Activated CD4-positive, alpha-beta T cell treated with anti-CD3 and anti-CD28 coated beads, Interleukin-2, amount 10 ng/mL, durations not matched to agents 24 days and 14 days (primary cell): Measurements from ENCODE around the gene GAPVD1. TPM values are rescaled to one million over a fixed set of nuclear protein-coding genes. Genes with fewer than 3 reads are reported as not detected.
"Not testable (repeated sequence)": the region's sequence is repeated elsewhere in the genome, so short reads cannot be mapped to it uniquely, and the experiment has no call there.

Experiments used
- DNase-seq: peaks from one replicate; pipeline ENCODE4 v3.0.0; 2022
- H3K27ac Mint-ChIP-seq: one replicate; pipeline ENCODE4 v1.8.0; 2022; ENCODE audit warnings: mild to moderate bottlenecking, mixed read lengths
- H3K27me3 Mint-ChIP-seq: one replicate; pipeline ENCODE4 v1.8.0; 2022; ENCODE audit warnings: mixed read lengths
- H3K36me3 Mint-ChIP-seq: one replicate; pipeline ENCODE4 v1.8.0; 2022; ENCODE audit warnings: low read depth, mild to moderate bottlenecking, mixed read lengths
- H3K4me1 Mint-ChIP-seq: one replicate; pipeline ENCODE4 v1.8.0; 2021; ENCODE audit warnings: mixed read lengths
- H3K4me3 Mint-ChIP-seq: one replicate; pipeline ENCODE4 v1.8.0; 2022; ENCODE audit warnings: mild to moderate bottlenecking, moderate library complexity, mixed read lengths
- H3K9me3 Mint-ChIP-seq: one replicate; pipeline ENCODE4 v1.8.0; 2021; ENCODE audit warnings: mixed read lengths
- intact Hi-C: fragments of 100-400 bp; cut with micrococcal nuclease; formaldehyde crosslinking; loops from one replicate; pipeline ENCODE4 v1.15.1; 2023
- total RNA-seq: library from RNA; stranded (reverse); gene quantifications from 2 replicates; pipeline ENCODE4 v1.2.3, GENCODE V29; 2022

GAPVD1 gene
- total RNA-seq, result 50.3 and 56.6 TPM in 2 replicates

GRCh38 chr9:125261501-125262293 is at the start of gene GAPVD1:
GAPVD1 (plus strand) TSS chr9:125261826; CDS start chr9:125298922, 37,096 bp downstream.
- Mint-ChIP-seq H3K27ac (peak within 1 kb of the TSS; percentile 94), H3K27me3 (peaks cover 3% of the 10 kb centered on the region), H3K4me1 (peaks cover 31% of the 10 kb centered on the region), H3K36me3 (peaks cover 19% of the 10 kb centered on the region), H3K4me3 (peak within 1 kb of the TSS; percentile 97), H3K9me3 (no peaks in the 10 kb centered on the region)
- intact Hi-C loops, result loop anchor here (1.0 to 2.0 kb wide), 2 partner anchors 20 to 61 kb away; partner anchors contain the start of genes HSPA5 and RABEPK
- DNase-seq, result peak; percentile 97

- H3K9me3 Mint-ChIP-seq, result no peaks in the 10 kb centered on the region
- H3K36me3 Mint-ChIP-seq, result peaks cover 42% of the 10 kb centered on the region
- peaks cover 3% of the 10 kb centered on the region for H3K4me1 Mint-ChIP-seq
- H3K27me3 Mint-ChIP-seq, result no peaks in the 10 kb centered on the region
- intact Hi-C loops, result no loop called here
- no peak overlapping the region for H3K4me3 Mint-ChIP-seq
- no peak for DNase-seq
- no peak overlapping the region for H3K27ac Mint-ChIP-seq
These were observed 47.4 kb upstream of the GAPVD1 start for GRCh38 chr9:125214186-125214585.

GRCh38 chr9:125218621-125219020 is 43.0 kb upstream of the GAPVD1 start:
- peaks cover 38% of the 10 kb centered on the region for H3K36me3 Mint-ChIP-seq
- no peaks in the 10 kb centered on the region for H3K27me3 Mint-ChIP-seq
- peaks cover 3% of the 10 kb centered on the region for H3K4me1 Mint-ChIP-seq

GRCh38 chr9:125224858-125225257 is 36.8 kb upstream of the GAPVD1 start:
- H3K9me3 Mint-ChIP-seq, H3K27me3 Mint-ChIP-seq, intact Hi-C loops, H3K27ac Mint-ChIP-seq, H3K4me3 Mint-ChIP-seq, H3K4me1 Mint-ChIP-seq, DNase-seq: not testable (repeated sequence)
- peaks cover 21% of the 10 kb centered on the region for H3K36me3 Mint-ChIP-seq

More at GRCh38 chr9:125218621-125219020, 43.0 kb upstream of the GAPVD1 start:
- Mint-ChIP-seq H3K9me3 (no peaks in the 10 kb centered on the region), H3K27ac (no peak overlapping the region), H3K4me3 (no peak overlapping the region)
- intact Hi-C loops, result no loop called here
- no peak for DNase-seq

GRCh38 chr9:125227761-125228160 is 33.9 kb upstream of the GAPVD1 start:
- H3K9me3 Mint-ChIP-seq, result no peaks in the 10 kb centered on the region

GRCh38 chr9:125233678-125234077 is 27.9 kb upstream of the GAPVD1 start:
- H3K27ac Mint-ChIP-seq, result no peak overlapping the region
- intact Hi-C loops, result no loop called here

More at GRCh38 chr9:125227761-125228160, 33.9 kb upstream of the GAPVD1 start:
- H3K4me3 Mint-ChIP-seq, result no peak overlapping the region
- H3K4me1 Mint-ChIP-seq, result no peaks in the 10 kb centered on the region
- H3K27ac Mint-ChIP-seq, result no peak overlapping the region
- peaks cover 10% of the 10 kb centered on the region for H3K36me3 Mint-ChIP-seq
- H3K27me3 Mint-ChIP-seq, result no peaks in the 10 kb centered on the region
- intact Hi-C loops, result no loop called here
- no peak for DNase-seq

GRCh38 chr9:125234099-125234498 is 27.5 kb upstream of the GAPVD1 start:
- intact Hi-C loops, H3K27me3 Mint-ChIP-seq, DNase-seq, H3K4me3 Mint-ChIP-seq, H3K9me3 Mint-ChIP-seq, H3K27ac Mint-ChIP-seq: not testable (repeated sequence)
- H3K4me1 Mint-ChIP-seq, result peaks cover 36% of the 10 kb centered on the region
- peaks cover 52% of the 10 kb centered on the region for H3K36me3 Mint-ChIP-seq

More at GRCh38 chr9:125233678-125234077, 27.9 kb upstream of the GAPVD1 start:
- no peak for DNase-seq
- peaks cover 32% of the 10 kb centered on the region for H3K4me1 Mint-ChIP-seq
- no peaks in the 10 kb centered on the region for H3K9me3 Mint-ChIP-seq
- no peak overlapping the region for H3K4me3 Mint-ChIP-seq
- H3K27me3 Mint-ChIP-seq, result no peaks in the 10 kb centered on the region
- H3K36me3 Mint-ChIP-seq, result peaks cover 48% of the 10 kb centered on the region

GRCh38 chr9:125235804-125236519 is 25.7 kb upstream of the GAPVD1 start:
- intact Hi-C loops, result no loop called here
- no peaks in the 10 kb centered on the region for H3K27me3 Mint-ChIP-seq
- peak overlapping the region; percentile 93 for H3K4me3 Mint-ChIP-seq
- no peaks in the 10 kb centered on the region for H3K9me3 Mint-ChIP-seq
- peak overlapping the region; percentile 47 for H3K27ac Mint-ChIP-seq
- peaks cover 37% of the 10 kb centered on the region for H3K4me1 Mint-ChIP-seq
- no peak for DNase-seq
- H3K36me3 Mint-ChIP-seq, result peaks cover 70% of the 10 kb centered on the region

GRCh38 chr9:125236520-125237159 is 25.0 kb upstream of the GAPVD1 start:
- peak overlapping the region; percentile 93 for H3K4me3 Mint-ChIP-seq
- H3K4me1 Mint-ChIP-seq, result peaks cover 37% of the 10 kb centered on the region
- DNase-seq, H3K27me3 Mint-ChIP-seq, intact Hi-C loops, H3K9me3 Mint-ChIP-seq: not testable (repeated sequence)
- H3K36me3 Mint-ChIP-seq, result peaks cover 73% of the 10 kb centered on the region
- peak overlapping the region; percentile 47 for H3K27ac Mint-ChIP-seq

GRCh38 chr9:125238127-125238914 is 23.3 kb upstream of the GAPVD1 start:
- peak overlapping the region; percentile 93 for H3K4me3 Mint-ChIP-seq
- intact Hi-C loops, result no loop called here
- peaks cover 69% of the 10 kb centered on the region for H3K36me3 Mint-ChIP-seq
- H3K27ac Mint-ChIP-seq, result peak overlapping the region; percentile 36
- peaks cover 41% of the 10 kb centered on the region for H3K4me1 Mint-ChIP-seq
- H3K27me3 Mint-ChIP-seq, result peaks cover 2% of the 10 kb centered on the region
- no peak for DNase-seq
- no peaks in the 10 kb centered on the region for H3K9me3 Mint-ChIP-seq

- Mint-ChIP-seq H3K9me3 (no peaks in the 10 kb centered on the region), H3K27ac (peak overlapping the region; percentile 36), H3K27me3 (peaks cover 2% of the 10 kb centered on the region), H3K4me3 (peak overlapping the region; percentile 93), H3K4me1 (peaks cover 44% of the 10 kb centered on the region), H3K36me3 (peaks cover 65% of the 10 kb centered on the region)
- DNase-seq, result no peak
- intact Hi-C loops, result no loop called here
These were observed 22.6 kb upstream of the GAPVD1 start for GRCh38 chr9:125238915-125239446.

GRCh38 chr9:125239631-125240597 is 21.7 kb upstream of the GAPVD1 start:
- Mint-ChIP-seq H3K27me3 (peaks cover 2% of the 10 kb centered on the region), H3K4me1 (peaks cover 44% of the 10 kb centered on the region)

More at GRCh38 chr9:125239631-125240597, 21.7 kb upstream of the GAPVD1 start:
- Mint-ChIP-seq H3K4me3 (peak overlapping the region; percentile 93), H3K27ac (peak overlapping the region; percentile 98), H3K36me3 (peaks cover 61% of the 10 kb centered on the region), H3K9me3 (no peaks in the 10 kb centered on the region)
- no peak for DNase-seq
- intact Hi-C loops, result loop anchor here (2.0 to 10.0 kb wide), 4 partner anchors 93 to 468 kb away; partner anchors contain the start of genes NR6A1 and SCAI
